ENCODE measurements around the gene PAX7. TPM values are rescaled to one million over a fixed set of nuclear protein-coding genes. Genes with fewer than 3 reads are reported as not detected.

PAX7 gene
- total and polyA plus RNA-seq, 2 experiments from 2014 or later: 0.03 TPM; not detected in 1

- ATAC-seq (no peak), DNase-seq (ENCODE audit: low spot score) (no peak)
- Mint-ChIP-seq H3K9me3 (peaks cover 6% of the 10 kb centered on the region; the same call in 2 of the 3 replicates), H3K4me3 (no peak overlapping the region), H3K27ac (no peak overlapping the region), H3K4me1 (no peaks in the 10 kb centered on the region), H3K36me3 (ENCODE audit: low read depth) (no peaks in the 10 kb centered on the region), H3K27me3 (ENCODE audit: insufficient read depth, low read depth, poor library complexity) (peaks cover 4% of the 10 kb centered on the region)
- Histone ChIP-seq H3K9me2 (ENCODE audit: insufficient read depth) (no peaks in the 10 kb centered on the region), H4K20me1 (replicated peaks; ENCODE audit: insufficient read depth) (no peaks in the 10 kb centered on the region), H3K36me3 (ENCODE audit: insufficient read depth) (no peaks in the 10 kb centered on the region; the same call in 1 of the 2 replicates), H3K4me3 (no peak overlapping the region), H3K4me1 (ENCODE audit: insufficient read depth) (no peaks in the 10 kb centered on the region), H3K27ac (ENCODE audit: low read depth) (no peak overlapping the region), H3K27me3 (ENCODE audit: insufficient read depth) (no peaks in the 10 kb centered on the region), H3K4me2 (no peak overlapping the region), H2AFZ (no peak overlapping the region), H3K79me2 (replicated peaks; ENCODE audit: insufficient read depth) (no peaks in the 10 kb centered on the region), H3F3A (replicated peaks; ENCODE audit: low read depth) (no peaks in the 10 kb centered on the region)
- TF ChIP-seq, protein P1, sequence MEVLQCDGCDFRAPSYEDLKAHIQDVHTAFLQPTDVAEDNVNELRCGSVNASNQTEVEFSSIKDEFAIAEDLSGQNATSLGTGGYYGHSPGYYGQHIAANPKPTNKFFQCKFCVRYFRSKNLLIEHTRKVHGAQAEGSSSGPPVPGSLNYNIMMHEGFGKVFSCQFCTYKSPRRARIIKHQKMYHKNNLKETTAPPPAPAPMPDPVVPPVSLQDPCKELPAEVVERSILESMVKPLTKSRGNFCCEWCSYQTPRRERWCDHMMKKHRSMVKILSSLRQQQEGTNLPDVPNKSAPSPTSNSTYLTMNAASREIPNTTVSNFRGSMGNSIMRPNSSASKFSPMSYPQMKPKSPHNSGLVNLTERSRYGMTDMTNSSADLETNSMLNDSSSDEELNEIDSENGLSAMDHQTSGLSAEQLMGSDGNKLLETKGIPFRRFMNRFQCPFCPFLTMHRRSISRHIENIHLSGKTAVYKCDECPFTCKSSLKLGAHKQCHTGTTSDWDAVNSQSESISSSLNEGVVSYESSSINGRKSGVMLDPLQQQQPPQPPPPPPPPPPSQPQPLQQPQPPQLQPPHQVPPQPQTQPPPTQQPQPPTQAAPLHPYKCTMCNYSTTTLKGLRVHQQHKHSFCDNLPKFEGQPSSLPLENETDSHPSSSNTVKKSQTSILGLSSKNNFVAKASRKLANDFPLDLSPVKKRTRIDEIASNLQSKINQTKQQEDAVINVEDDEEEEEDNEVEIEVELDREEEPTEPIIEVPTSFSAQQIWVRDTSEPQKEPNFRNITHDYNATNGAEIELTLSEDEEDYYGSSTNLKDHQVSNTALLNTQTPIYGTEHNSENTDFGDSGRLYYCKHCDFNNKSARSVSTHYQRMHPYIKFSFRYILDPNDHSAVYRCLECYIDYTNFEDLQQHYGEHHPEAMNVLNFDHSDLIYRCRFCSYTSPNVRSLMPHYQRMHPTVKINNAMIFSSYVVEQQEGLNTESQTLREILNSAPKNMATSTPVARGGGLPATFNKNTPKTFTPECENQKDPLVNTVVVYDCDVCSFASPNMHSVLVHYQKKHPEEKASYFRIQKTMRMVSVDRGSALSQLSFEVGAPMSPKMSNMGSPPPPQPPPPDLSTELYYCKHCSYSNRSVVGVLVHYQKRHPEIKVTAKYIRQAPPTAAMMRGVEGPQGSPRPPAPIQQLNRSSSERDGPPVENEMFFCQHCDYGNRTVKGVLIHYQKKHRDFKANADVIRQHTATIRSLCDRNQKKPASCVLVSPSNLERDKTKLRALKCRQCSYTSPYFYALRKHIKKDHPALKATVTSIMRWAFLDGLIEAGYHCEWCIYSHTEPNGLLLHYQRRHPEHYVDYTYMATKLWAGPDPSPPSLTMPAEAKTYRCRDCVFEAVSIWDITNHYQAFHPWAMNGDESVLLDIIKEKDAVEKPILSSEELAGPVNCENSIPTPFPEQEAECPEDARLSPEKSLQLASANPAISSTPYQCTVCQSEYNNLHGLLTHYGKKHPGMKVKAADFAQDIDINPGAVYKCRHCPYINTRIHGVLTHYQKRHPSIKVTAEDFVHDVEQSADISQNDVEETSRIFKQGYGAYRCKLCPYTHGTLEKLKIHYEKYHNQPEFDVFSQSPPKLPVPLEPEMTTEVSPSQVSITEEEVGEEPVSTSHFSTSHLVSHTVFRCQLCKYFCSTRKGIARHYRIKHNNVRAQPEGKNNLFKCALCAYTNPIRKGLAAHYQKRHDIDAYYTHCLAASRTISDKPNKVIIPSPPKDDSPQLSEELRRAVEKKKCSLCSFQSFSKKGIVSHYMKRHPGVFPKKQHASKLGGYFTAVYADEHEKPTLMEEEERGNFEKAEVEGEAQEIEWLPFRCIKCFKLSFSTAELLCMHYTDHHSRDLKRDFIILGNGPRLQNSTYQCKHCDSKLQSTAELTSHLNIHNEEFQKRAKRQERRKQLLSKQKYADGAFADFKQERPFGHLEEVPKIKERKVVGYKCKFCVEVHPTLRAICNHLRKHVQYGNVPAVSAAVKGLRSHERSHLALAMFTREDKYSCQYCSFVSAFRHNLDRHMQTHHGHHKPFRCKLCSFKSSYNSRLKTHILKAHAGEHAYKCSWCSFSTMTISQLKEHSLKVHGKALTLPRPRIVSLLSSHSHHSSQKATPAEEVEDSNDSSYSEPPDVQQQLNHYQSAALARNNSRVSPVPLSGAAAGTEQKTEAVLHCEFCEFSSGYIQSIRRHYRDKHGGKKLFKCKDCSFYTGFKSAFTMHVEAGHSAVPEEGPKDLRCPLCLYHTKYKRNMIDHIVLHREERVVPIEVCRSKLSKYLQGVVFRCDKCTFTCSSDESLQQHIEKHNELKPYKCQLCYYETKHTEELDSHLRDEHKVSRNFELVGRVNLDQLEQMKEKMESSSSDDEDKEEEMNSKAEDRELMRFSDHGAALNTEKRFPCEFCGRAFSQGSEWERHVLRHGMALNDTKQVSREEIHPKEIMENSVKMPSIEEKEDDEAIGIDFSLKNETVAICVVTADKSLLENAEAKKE (CRISPR knock-in tag; IDR thresholded peaks at IDR 0.05): no peak
- TF ChIP-seq, protein P2, sequence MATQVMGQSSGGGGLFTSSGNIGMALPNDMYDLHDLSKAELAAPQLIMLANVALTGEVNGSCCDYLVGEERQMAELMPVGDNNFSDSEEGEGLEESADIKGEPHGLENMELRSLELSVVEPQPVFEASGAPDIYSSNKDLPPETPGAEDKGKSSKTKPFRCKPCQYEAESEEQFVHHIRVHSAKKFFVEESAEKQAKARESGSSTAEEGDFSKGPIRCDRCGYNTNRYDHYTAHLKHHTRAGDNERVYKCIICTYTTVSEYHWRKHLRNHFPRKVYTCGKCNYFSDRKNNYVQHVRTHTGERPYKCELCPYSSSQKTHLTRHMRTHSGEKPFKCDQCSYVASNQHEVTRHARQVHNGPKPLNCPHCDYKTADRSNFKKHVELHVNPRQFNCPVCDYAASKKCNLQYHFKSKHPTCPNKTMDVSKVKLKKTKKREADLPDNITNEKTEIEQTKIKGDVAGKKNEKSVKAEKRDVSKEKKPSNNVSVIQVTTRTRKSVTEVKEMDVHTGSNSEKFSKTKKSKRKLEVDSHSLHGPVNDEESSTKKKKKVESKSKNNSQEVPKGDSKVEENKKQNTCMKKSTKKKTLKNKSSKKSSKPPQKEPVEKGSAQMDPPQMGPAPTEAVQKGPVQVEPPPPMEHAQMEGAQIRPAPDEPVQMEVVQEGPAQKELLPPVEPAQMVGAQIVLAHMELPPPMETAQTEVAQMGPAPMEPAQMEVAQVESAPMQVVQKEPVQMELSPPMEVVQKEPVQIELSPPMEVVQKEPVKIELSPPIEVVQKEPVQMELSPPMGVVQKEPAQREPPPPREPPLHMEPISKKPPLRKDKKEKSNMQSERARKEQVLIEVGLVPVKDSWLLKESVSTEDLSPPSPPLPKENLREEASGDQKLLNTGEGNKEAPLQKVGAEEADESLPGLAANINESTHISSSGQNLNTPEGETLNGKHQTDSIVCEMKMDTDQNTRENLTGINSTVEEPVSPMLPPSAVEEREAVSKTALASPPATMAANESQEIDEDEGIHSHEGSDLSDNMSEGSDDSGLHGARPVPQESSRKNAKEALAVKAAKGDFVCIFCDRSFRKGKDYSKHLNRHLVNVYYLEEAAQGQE (IDR thresholded peaks at IDR 0.05; ENCODE audit: unreplicated experiment): no peak
Measured at GRCh38 chr1:18765725-18766124, 135.1 kb downstream of the PAX7 start.
